Measurements from ENCODE around the gene JAM2. TPM values are rescaled to one million over a fixed set of nuclear protein-coding genes. Genes with fewer than 3 reads are reported as not detected.

JAM2 gene
- total and polyA plus RNA-seq, 10 of the 15 experiments (the other 5 are each of a cell fraction or from before 2014, with no cell fraction given): 2.1 to 30.4 (median 8.6) TPM

Other genes with a start within 250 kb of the JAM2 start
- gene MRPL39, start 31.8 kb upstream of the JAM2 start, total RNA-seq (2014; rRNA removed): 80.5 and 100 TPM in 2 replicates
- 109 and 118 TPM in 2 replicates for gene MRPL39, start 31.8 kb upstream of the JAM2 start, total RNA-seq (2014; rRNA removed; fragmentation: Illumina TruSeq; extraction: Trizol)
- gene MRPL39, start 31.8 kb upstream of the JAM2 start, total RNA-seq (2021): 68.8 and 71.4 TPM in 2 replicates
- 111 and 168 TPM in 2 replicates for gene MRPL39, start 31.8 kb upstream of the JAM2 start, polyA plus RNA-seq (2011; rRNA removed)
- gene MRPL39, start 31.8 kb upstream of the JAM2 start, polyA plus RNA-seq (2014; fragmentation: Illumina TruSeq; extraction: Trizol): 109 and 120 TPM in 2 replicates
- gene MRPL39, start 31.8 kb upstream of the JAM2 start, polyA plus RNA-seq (2014; fragmentation: Nextera tagmentation; extraction: Ambion mirVana): 100 to 1,000 TPM; 220 to 292 TPM
- gene MRPL39, start 31.8 kb upstream of the JAM2 start, polyA plus RNA-seq (2014; rRNA removed): 95.4 and 122 TPM in 2 replicates
- gene MRPL39, start 31.8 kb upstream of the JAM2 start, polyA plus RNA-seq (2016; fragmentation: Nextera tagmentation; extraction: Ambion mirVana): 100 to 1,000 TPM; 221 to 230 TPM
- gene ATP5PF, start 95.6 kb downstream of the JAM2 start, total RNA-seq (2014; rRNA removed): 103 and 110 TPM in 2 replicates
- gene ATP5PF, start 95.6 kb downstream of the JAM2 start, total RNA-seq (2014; rRNA removed; fragmentation: Illumina TruSeq; extraction: Trizol): 170 and 175 TPM in 2 replicates
- gene ATP5PF, start 95.6 kb downstream of the JAM2 start, total RNA-seq (2021): 140 and 147 TPM in 2 replicates
- gene ATP5PF, start 95.6 kb downstream of the JAM2 start, polyA plus RNA-seq (2011; rRNA removed): 257 and 338 TPM in 2 replicates
- gene ATP5PF, start 95.6 kb downstream of the JAM2 start, polyA plus RNA-seq (2014; fragmentation: Illumina TruSeq; extraction: Trizol): 534 and 796 TPM in 2 replicates
- 1,000 to 10,000 TPM; 1,189 to 1,604 TPM for gene ATP5PF, start 95.6 kb downstream of the JAM2 start, polyA plus RNA-seq (2014; fragmentation: Nextera tagmentation; extraction: Ambion mirVana)
- gene ATP5PF, start 95.6 kb downstream of the JAM2 start, polyA plus RNA-seq (2014; rRNA removed): 375 and 439 TPM in 2 replicates
- gene ATP5PF, start 95.6 kb downstream of the JAM2 start, polyA plus RNA-seq (2016; fragmentation: Nextera tagmentation; extraction: Ambion mirVana): 100 to 1,000 TPM; 851 to 853 TPM
- 19.3 and 23.7 TPM in 2 replicates for gene GABPA, start 95.7 kb downstream of the JAM2 start, total RNA-seq (2014; rRNA removed)
- 23.5 and 24.6 TPM in 2 replicates for gene GABPA, start 95.7 kb downstream of the JAM2 start, total RNA-seq (2014; rRNA removed; fragmentation: Illumina TruSeq; extraction: Trizol)
- gene GABPA, start 95.7 kb downstream of the JAM2 start, total RNA-seq (2021): 22.4 and 23.2 TPM in 2 replicates
- 24.1 and 42.8 TPM in 2 replicates for gene GABPA, start 95.7 kb downstream of the JAM2 start, polyA plus RNA-seq (2011; rRNA removed)
- gene GABPA, start 95.7 kb downstream of the JAM2 start, polyA plus RNA-seq (2014; fragmentation: Illumina TruSeq; extraction: Trizol): 23.4 and 28.7 TPM in 2 replicates
- 1 to 10 TPM; 7.6 to 8.4 TPM for gene GABPA, start 95.7 kb downstream of the JAM2 start, polyA plus RNA-seq (2014; fragmentation: Nextera tagmentation; extraction: Ambion mirVana)
- gene GABPA, start 95.7 kb downstream of the JAM2 start, polyA plus RNA-seq (2014; rRNA removed): 14.7 and 16.3 TPM in 2 replicates
- 10 to 100 TPM; 25.1 to 25.6 TPM for gene GABPA, start 95.7 kb downstream of the JAM2 start, polyA plus RNA-seq (2016; fragmentation: Nextera tagmentation; extraction: Ambion mirVana)